Measurements from ENCODE around the gene ANKHD1. TPM values are rescaled to one million over a fixed set of nuclear protein-coding genes. Genes with fewer than 3 reads are reported as not detected.

Gene ANKHD1
- total RNA-seq, 1 experiment from 2014 or later, result 109 TPM

GRCh38 chr5:140573683-140574082, 172.1 kb downstream of the ANKHD1 start:
- H3K9me2 ChIP-seq (ENCODE audit: insufficient read depth), result no peaks in the 10 kb centered on the region
- intact Hi-C loops (cut with micrococcal nuclease; ENCODE audit: unreplicated experiment), result no loop called here
- no peaks in the 10 kb centered on the region for H4K20me1 ChIP-seq (ENCODE audit: insufficient read depth)
- H3K4me3 ChIP-seq, result no peak overlapping the region
- ChIA-PET POLR2A (ENCODE audit: unreplicated experiment) (interaction anchor here (0.7 kb wide), 1 partner anchor 173 kb away, joined by 6 read pairs; no protein-coding TSS in a partner anchor), CTCF (interaction anchor here (0.6 kb wide), 1 partner anchor 404 kb away, joined by 4 read pairs; no protein-coding TSS in a partner anchor)
- no peaks in the 10 kb centered on the region for H3K79me2 ChIP-seq (ENCODE audit: low read depth)
- H3K9me3 ChIP-seq (ENCODE audit: insufficient read depth, low read depth), result no peaks in the 10 kb centered on the region
- no TSS peak for BruUV-seq (replicated peaks)
- H3K4me2 ChIP-seq, result no peak overlapping the region
- no peaks in the 10 kb centered on the region for H3F3A ChIP-seq (ENCODE audit: insufficient read depth, low read depth)
- no peak overlapping the region for H2AFZ ChIP-seq
- no peaks in the 10 kb centered on the region for H3K27me3 ChIP-seq (ENCODE audit: insufficient read depth, low read depth)
- no peak for DNase-seq
- no peaks in the 10 kb centered on the region for H3K36me3 ChIP-seq (ENCODE audit: low read depth)
- peaks cover 12% of the 10 kb centered on the region; the same call in 1 of the 2 replicates for H3K4me1 ChIP-seq (replicated peaks; ENCODE audit: insufficient read depth)
- 0 out of 2 replicates have a peak overlapping the region, but pooled peaks have one; percentile 20 for H3K27ac ChIP-seq
- TF ChIP-seq, protein P1, sequence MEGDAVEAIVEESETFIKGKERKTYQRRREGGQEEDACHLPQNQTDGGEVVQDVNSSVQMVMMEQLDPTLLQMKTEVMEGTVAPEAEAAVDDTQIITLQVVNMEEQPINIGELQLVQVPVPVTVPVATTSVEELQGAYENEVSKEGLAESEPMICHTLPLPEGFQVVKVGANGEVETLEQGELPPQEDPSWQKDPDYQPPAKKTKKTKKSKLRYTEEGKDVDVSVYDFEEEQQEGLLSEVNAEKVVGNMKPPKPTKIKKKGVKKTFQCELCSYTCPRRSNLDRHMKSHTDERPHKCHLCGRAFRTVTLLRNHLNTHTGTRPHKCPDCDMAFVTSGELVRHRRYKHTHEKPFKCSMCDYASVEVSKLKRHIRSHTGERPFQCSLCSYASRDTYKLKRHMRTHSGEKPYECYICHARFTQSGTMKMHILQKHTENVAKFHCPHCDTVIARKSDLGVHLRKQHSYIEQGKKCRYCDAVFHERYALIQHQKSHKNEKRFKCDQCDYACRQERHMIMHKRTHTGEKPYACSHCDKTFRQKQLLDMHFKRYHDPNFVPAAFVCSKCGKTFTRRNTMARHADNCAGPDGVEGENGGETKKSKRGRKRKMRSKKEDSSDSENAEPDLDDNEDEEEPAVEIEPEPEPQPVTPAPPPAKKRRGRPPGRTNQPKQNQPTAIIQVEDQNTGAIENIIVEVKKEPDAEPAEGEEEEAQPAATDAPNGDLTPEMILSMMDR (conservative IDR thresholded peaks at IDR 0.05), result no peak
- no peak for TF ChIP-seq EZH2 (IDR thresholded peaks at IDR 0.05; ENCODE audit: low read depth)

GRCh38 chr5:140574165-140574564, 172.5 kb downstream of the ANKHD1 start:
- Histone ChIP-seq H3F3A (ENCODE audit: insufficient read depth, low read depth) (no peaks in the 10 kb centered on the region), H3K4me1 (replicated peaks; ENCODE audit: insufficient read depth) (peaks cover 12% of the 10 kb centered on the region; the same call in 1 of the 2 replicates), H3K27me3 (ENCODE audit: insufficient read depth, low read depth) (no peaks in the 10 kb centered on the region), H4K20me1 (ENCODE audit: insufficient read depth) (no peaks in the 10 kb centered on the region), H3K9me2 (ENCODE audit: insufficient read depth) (no peaks in the 10 kb centered on the region), H3K4me2 (peak overlapping the region; percentile 3; the same call in 1 of the 2 replicates), H3K4me3 (no peak overlapping the region), H3K79me2 (ENCODE audit: low read depth) (no peaks in the 10 kb centered on the region), H3K27ac (0 out of 2 replicates have a peak overlapping the region, but pooled peaks have one; percentile 20), H3K36me3 (ENCODE audit: low read depth) (no peaks in the 10 kb centered on the region), H3K9me3 (ENCODE audit: insufficient read depth, low read depth) (no peaks in the 10 kb centered on the region), H2AFZ (no peak overlapping the region)
- ChIA-PET CTCF (interaction anchor here (0.6 to 0.7 kb wide), 2 partner anchors 9 to 63 kb away, joined by 3 read pairs; no protein-coding TSS in a partner anchor), POLR2A (ENCODE audit: unreplicated experiment) (interaction anchor here (0.7 kb wide), 1 partner anchor 173 kb away, joined by 6 read pairs; no protein-coding TSS in a partner anchor)
- TF ChIP-seq, protein P1 (conservative IDR thresholded peaks at IDR 0.05), result no peak
- TF ChIP-seq EZH2 (IDR thresholded peaks at IDR 0.05; ENCODE audit: low read depth), result no peak
- no TSS peak for BruUV-seq (replicated peaks)
- intact Hi-C loops (cut with micrococcal nuclease; ENCODE audit: unreplicated experiment), result no loop called here
- peak in 1 of 2 experiments; percentile 62 for DNase-seq

DNA sequence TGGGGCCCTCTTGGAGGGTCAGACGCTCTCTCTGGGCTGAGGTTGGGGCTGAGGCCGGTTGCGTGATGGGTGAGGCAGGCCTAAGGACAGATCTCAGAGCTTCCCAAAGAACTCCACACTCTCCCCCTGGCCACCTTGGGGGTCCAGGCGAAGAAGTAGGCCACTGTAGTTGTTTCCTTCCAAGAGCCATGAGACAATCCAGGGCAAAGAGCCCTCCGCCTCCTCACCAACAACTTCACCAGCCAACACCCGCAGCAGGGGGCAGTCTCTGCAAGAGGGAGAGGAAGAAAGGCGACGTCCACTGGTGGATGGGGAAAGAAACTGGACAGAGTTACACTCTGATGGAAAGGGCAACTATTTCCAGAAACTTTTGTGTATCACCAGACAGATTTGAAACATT, 173.7 kb downstream of the ANKHD1 start:
- Histone ChIP-seq H3K27ac (no peak overlapping the region), H3K4me2 (no peak overlapping the region), H2AFZ (no peak overlapping the region), H3K4me3 (no peak overlapping the region), H3K79me2 (ENCODE audit: low read depth) (no peaks in the 10 kb centered on the region), H3K4me1 (replicated peaks; ENCODE audit: insufficient read depth) (peaks cover 12% of the 10 kb centered on the region; the same call in 1 of the 2 replicates), H4K20me1 (ENCODE audit: insufficient read depth) (no peaks in the 10 kb centered on the region), H3K36me3 (ENCODE audit: low read depth) (no peaks in the 10 kb centered on the region), H3K9me2 (ENCODE audit: insufficient read depth) (no peaks in the 10 kb centered on the region), H3K27me3 (ENCODE audit: insufficient read depth, low read depth) (no peaks in the 10 kb centered on the region), H3K9me3 (ENCODE audit: insufficient read depth, low read depth) (no peaks in the 10 kb centered on the region), H3F3A (ENCODE audit: insufficient read depth, low read depth) (no peaks in the 10 kb centered on the region)
- intact Hi-C loops (cut with micrococcal nuclease; ENCODE audit: unreplicated experiment), result no loop called here
- ChIA-PET POLR2A (ENCODE audit: unreplicated experiment) (no interaction called here), CTCF (no interaction called here)
- no TSS peak for BruUV-seq (replicated peaks)
- TF ChIP-seq, protein P1 (conservative IDR thresholded peaks at IDR 0.05), result no peak
- no peak for TF ChIP-seq EZH2 (IDR thresholded peaks at IDR 0.05; ENCODE audit: low read depth)
- no peak for DNase-seq
